Nephron progenitor cell (in vitro differentiated cells): ENCODE results near the gene PRUNE2.

Experiments
- DNase-seq: peaks from one replicate; pipeline ENCODE4 v3.0.0; 2021
- H3K27ac Mint-ChIP-seq: 2 replicates; pipeline ENCODE4 v1.8.0; 2021; ENCODE audit warnings: mild to moderate bottlenecking, moderate library complexity, mixed read lengths
- H3K27me3 Mint-ChIP-seq: 2 replicates; pipeline ENCODE4 v1.8.0; 2021; ENCODE audit warnings: mild to moderate bottlenecking, low read depth, mixed read lengths; ENCODE audit not compliant: poor library complexity
- H3K36me3 Mint-ChIP-seq: 2 replicates; pipeline ENCODE4 v1.8.0; 2021; ENCODE audit warnings: low read depth, mixed read lengths
- H3K4me1 Mint-ChIP-seq: 2 replicates; pipeline ENCODE4 v1.8.0; 2021; ENCODE audit warnings: mixed read lengths
- H3K4me3 Mint-ChIP-seq: 2 replicates; pipeline ENCODE4 v1.8.0; 2021; ENCODE audit warnings: mild to moderate bottlenecking, moderate library complexity, mixed read lengths
- H3K9me3 Mint-ChIP-seq: 2 replicates; pipeline ENCODE4 v1.8.0; 2021; ENCODE audit warnings: mild to moderate bottlenecking, moderate library complexity, mixed read lengths
- CTCF ChIP-seq: fragments of 200-600 bp; sonication (generic); IDR thresholded peaks from 2 replicates; pipeline ENCODE4 v1.5.0; 2021; ENCODE audit warnings: antibody characterized with exemption

Gene PRUNE2

GRCh38 chr9:76658510-76659231 lies 247.2 kb downstream of the PRUNE2 start:
- peaks cover 12% of the 10 kb centered on the region for H3K9me3 Mint-ChIP-seq
- no peaks in the 10 kb centered on the region for H3K27me3 Mint-ChIP-seq
- peaks cover 27% of the 10 kb centered on the region for H3K4me1 Mint-ChIP-seq
- no peaks in the 10 kb centered on the region for H3K36me3 Mint-ChIP-seq
- H3K4me3 Mint-ChIP-seq, result no peak overlapping the region
- peak; percentile 49 for TF ChIP-seq CTCF
- peak overlapping the region; percentile 17 for H3K27ac Mint-ChIP-seq
- DNase-seq, result no peak

GRCh38 chr9:76657265-76657664 lies 248.6 kb downstream of the PRUNE2 start:
- DNase-seq, result no peak
- H3K4me1 Mint-ChIP-seq, result peaks cover 35% of the 10 kb centered on the region
- peaks cover 5% of the 10 kb centered on the region for H3K9me3 Mint-ChIP-seq
- H3K27ac Mint-ChIP-seq, result no peak overlapping the region
- TF ChIP-seq CTCF, result no peak
- H3K4me3 Mint-ChIP-seq, result no peak overlapping the region
- H3K36me3 Mint-ChIP-seq, result no peaks in the 10 kb centered on the region
- no peaks in the 10 kb centered on the region for H3K27me3 Mint-ChIP-seq

GRCh38 chr9:76655971-76656370 lies 249.9 kb downstream of the PRUNE2 start:
- Mint-ChIP-seq H3K4me1 (peaks cover 48% of the 10 kb centered on the region), H3K27ac (no peak overlapping the region)

DNA sequence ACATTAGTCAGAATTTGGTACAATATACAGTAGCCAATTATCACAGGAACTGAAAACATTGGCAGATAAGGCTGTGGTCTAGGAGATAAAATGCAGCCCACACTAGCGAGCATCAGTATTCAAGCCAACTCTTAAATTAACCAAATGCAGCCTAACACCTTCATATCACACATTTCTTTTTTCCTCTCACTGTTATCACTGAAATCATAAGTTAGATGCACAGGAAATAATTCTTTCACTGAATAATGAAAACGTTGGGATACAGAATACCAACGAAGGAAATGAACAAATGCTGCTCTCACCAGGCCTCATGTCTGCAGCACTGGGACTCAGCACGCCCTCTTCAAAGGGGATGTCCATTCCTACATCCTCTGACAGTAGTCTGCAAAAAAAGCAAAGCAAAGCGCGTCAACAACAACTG lies 250.8 kb downstream of the PRUNE2 start:
- H3K27ac Mint-ChIP-seq, result no peak overlapping the region
- no peaks in the 10 kb centered on the region for H3K27me3 Mint-ChIP-seq
- peaks cover 55% of the 10 kb centered on the region for H3K4me1 Mint-ChIP-seq
- no peak overlapping the region for H3K4me3 Mint-ChIP-seq
- no peak for DNase-seq
- TF ChIP-seq CTCF, result no peak
- no peaks in the 10 kb centered on the region for H3K9me3 Mint-ChIP-seq
- H3K36me3 Mint-ChIP-seq, result no peaks in the 10 kb centered on the region

More at GRCh38 chr9:76655971-76656370, 249.9 kb downstream of the PRUNE2 start:
- no peaks in the 10 kb centered on the region for H3K9me3 Mint-ChIP-seq
- H3K27me3 Mint-ChIP-seq, result no peaks in the 10 kb centered on the region
- TF ChIP-seq CTCF, result no peak
- H3K4me3 Mint-ChIP-seq, result no peak overlapping the region
- H3K36me3 Mint-ChIP-seq, result no peaks in the 10 kb centered on the region
- DNase-seq, result no peak

DNA sequence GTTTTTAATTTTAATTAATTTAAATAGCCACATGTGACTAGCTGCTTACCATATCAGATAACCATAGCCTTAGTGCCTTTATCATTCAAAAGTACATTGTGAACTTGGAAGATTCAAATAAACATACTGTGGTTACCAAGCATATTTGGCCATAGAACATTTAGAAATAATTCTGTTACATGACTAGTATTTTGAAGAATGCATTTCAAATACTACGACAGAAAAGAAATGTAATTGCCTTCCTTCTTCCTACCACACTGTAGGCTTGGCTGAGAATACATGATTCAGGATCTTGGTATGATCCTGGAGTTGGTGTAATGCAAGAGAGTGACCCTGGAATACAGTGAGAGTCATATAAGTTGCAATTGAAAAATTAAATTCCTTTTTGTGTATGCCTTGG lies 251.3 kb downstream of the PRUNE2 start:
- no peaks in the 10 kb centered on the region for H3K27me3 Mint-ChIP-seq
- H3K9me3 Mint-ChIP-seq, result no peaks in the 10 kb centered on the region
- no peak for TF ChIP-seq CTCF
- no peaks in the 10 kb centered on the region for H3K36me3 Mint-ChIP-seq
- no peak overlapping the region for H3K27ac Mint-ChIP-seq
- peaks cover 55% of the 10 kb centered on the region for H3K4me1 Mint-ChIP-seq
- no peak for DNase-seq
- no peak overlapping the region for H3K4me3 Mint-ChIP-seq

- H3K27ac Mint-ChIP-seq, result no peak overlapping the region
- DNase-seq, result no peak
- TF ChIP-seq CTCF, result no peak
- H3K4me1 Mint-ChIP-seq, result peaks cover 55% of the 10 kb centered on the region
- H3K4me3 Mint-ChIP-seq, result no peak overlapping the region
- H3K27me3 Mint-ChIP-seq, result no peaks in the 10 kb centered on the region
- no peaks in the 10 kb centered on the region for H3K9me3 Mint-ChIP-seq
- H3K36me3 Mint-ChIP-seq, result no peaks in the 10 kb centered on the region
These were observed 251.9 kb downstream of the PRUNE2 start for GRCh38 chr9:76654051-76654461.
